Fibroblast of lung (primary cell): Measurements from ENCODE around the gene DNAH9. TPM values are rescaled to one million over a fixed set of nuclear protein-coding genes. Genes with fewer than 3 reads are reported as not detected.

Experiments used
- DNase-seq, 2 donors: peaks; one replicate each; pipeline versions ENCODE4 v3.0.0 to v3.0.0-alpha.2; 2010; ENCODE audit warnings: low read depth in 2 of 2
- H2AFZ ChIP-seq: 2 replicates; pipeline ENCODE4 v1.5.1; 2012; ENCODE audit warnings: low read length, control low read depth, inconsistent platforms
- H3K27ac ChIP-seq: 2 replicates; pipeline ENCODE4 v1.5.1; 2011; ENCODE audit warnings: low read length, control low read depth; ENCODE audit not compliant: insufficient read depth
- H3K27me3 ChIP-seq: 2 replicates; pipeline ENCODE4 v1.5.1; 2011; ENCODE audit warnings: mild to moderate bottlenecking, low read length; ENCODE audit not compliant: control insufficient read depth, insufficient read depth
- H3K36me3 ChIP-seq: 2 replicates; pipeline ENCODE4 v1.5.1; 2011; ENCODE audit warnings: low read length; ENCODE audit not compliant: control insufficient read depth, insufficient read depth
- H3K4me1 ChIP-seq: 2 replicates; pipeline ENCODE4 v1.5.1; 2011; ENCODE audit warnings: low read length; ENCODE audit not compliant: control insufficient read depth, insufficient read depth; ENCODE audit errors: extremely low read depth
- H3K4me2 ChIP-seq: 2 replicates; pipeline ENCODE4 v1.5.1; 2011; ENCODE audit warnings: low read length, control low read depth; ENCODE audit not compliant: insufficient read depth; ENCODE audit errors: extremely low read depth
- H3K4me3 ChIP-seq, 4 experiments: fragments of 200-600 bp in 1 of 4; sonication (generic) in 1 of 4; replicated peaks in 1 of 4; 2 replicates each; pipeline ENCODE4 v1.5.1; 2011 to 2016; ENCODE audit warnings: low read length in 4 of 4, low read depth in 3 of 4, mild to moderate bottlenecking in 3 of 4, control low read depth in 2 of 4, inconsistent platforms in 1 of 4, mixed read lengths in 1 of 4; ENCODE audit not compliant: insufficient read depth in 1 of 4; ENCODE audit errors: control extremely low read depth in 1 of 4
- H3K79me2 ChIP-seq: 2 replicates; pipeline ENCODE4 v1.5.1; 2012; ENCODE audit warnings: mild to moderate bottlenecking, low read length, inconsistent platforms; ENCODE audit not compliant: control insufficient read depth, insufficient read depth
- H3K9ac ChIP-seq: 2 replicates; pipeline ENCODE4 v1.5.1; 2011; ENCODE audit warnings: mild to moderate bottlenecking, low read length, control low read depth; ENCODE audit not compliant: insufficient read depth
- H3K9me3 ChIP-seq: 2 replicates; pipeline ENCODE4 v1.5.1; 2012; ENCODE audit warnings: low read depth, low read length; ENCODE audit not compliant: control insufficient read depth, insufficient read depth
- H4K20me1 ChIP-seq: 2 replicates; pipeline ENCODE4 v1.5.1; 2011; ENCODE audit warnings: low read length; ENCODE audit not compliant: control insufficient read depth, insufficient read depth; ENCODE audit errors: extremely low read depth
- CTCF ChIP-seq, 2 donors: IDR thresholded peaks in 1 of 2; conservative IDR thresholded peaks in 1 of 2; 1 replicate in 1 of 2; 2 replicates in 1 of 2; pipeline ENCODE4 v1.5.1; 2011 to 2012; ENCODE audit warnings: low read length in 2 of 2, control low read depth in 1 of 2, inconsistent platforms in 1 of 2, low read depth in 1 of 2, mild to moderate bottlenecking in 1 of 2
- EZH2 ChIP-seq: IDR thresholded peaks from 2 replicates; pipeline ENCODE4 v1.5.1; 2012; ENCODE audit warnings: low read length, control low read depth, mild to moderate bottlenecking; ENCODE audit errors: missing control alignments
- polyA plus RNA-seq, 2 donors: library from polyadenylated mRNA; depleted of rRNA in 1 of 2; stranded (reverse) in 1 of 2; unstranded in 1 of 2; fragments of >200 nt; gene quantifications; 2 replicates each; pipeline ENCODE4 v1.2.1, GENCODE V29; 2011 to 2012; ENCODE audit warnings: missing spikeins in 1 of 2
- total RNA-seq: library from RNA; depleted of rRNA; stranded (reverse); fragments of >200 nt; gene quantifications from 2 replicates; pipeline ENCODE4 v1.2.1, GENCODE V29; 2014

The DNAH9 gene
- total and polyA plus RNA-seq, 2 donors (not counting 1 experiment from before 2014, with no cell fraction given): not detected

DNA sequence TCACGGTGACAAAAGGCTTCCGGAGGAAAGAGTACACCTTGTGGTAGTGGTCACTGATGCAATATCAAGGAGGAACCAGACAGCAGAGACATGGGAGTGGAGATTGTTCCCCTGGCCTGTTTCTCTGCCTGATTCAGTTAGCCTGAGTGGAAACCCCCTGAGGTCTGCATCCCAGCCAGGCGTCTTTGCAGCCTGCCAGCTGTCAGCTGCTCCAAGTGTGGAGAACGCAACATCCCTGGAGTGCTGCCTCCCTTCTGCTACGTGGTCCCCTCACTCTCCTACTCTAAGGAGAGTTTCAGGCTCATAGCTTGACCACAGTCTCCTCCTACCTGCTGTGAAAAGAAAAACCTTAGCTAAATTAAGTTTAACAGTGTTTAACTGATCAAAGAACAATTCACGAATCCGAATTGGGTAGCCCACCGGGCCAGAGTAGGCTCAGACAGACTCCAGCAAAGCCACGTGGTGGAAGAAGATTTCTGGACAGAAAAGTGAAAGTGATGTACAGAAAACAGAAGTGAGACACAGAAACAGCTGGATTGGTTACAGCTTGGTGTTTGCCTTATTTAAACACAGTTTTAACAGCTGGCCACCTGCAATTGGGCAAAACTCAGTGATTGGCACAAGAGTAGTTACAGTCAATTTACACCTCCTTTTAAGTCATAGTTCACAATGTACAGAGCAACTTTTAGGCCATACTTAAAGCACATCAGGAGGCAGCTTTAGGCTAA lies 188.6 kb downstream of the DNAH9 start:
- DNase-seq: no peak
- no peaks in the 10 kb centered on the region for H3K79me2 ChIP-seq
- no peak for TF ChIP-seq EZH2
- no peak for TF ChIP-seq CTCF (conservative IDR thresholded peaks at IDR 0.05 in 1 of 2, IDR thresholded peaks at IDR 0.05 in 1 of 2; ENCODE audit: low read depth in 1 of 2, low read length in 2 of 2)
- no peak overlapping the region for H3K4me2 ChIP-seq
- no peaks in the 10 kb centered on the region for H3K27me3 ChIP-seq
- no peak overlapping the region for H3K27ac ChIP-seq
- no peaks in the 10 kb centered on the region for H4K20me1 ChIP-seq
- H3K36me3 ChIP-seq: no peaks in the 10 kb centered on the region
- H3K4me1 ChIP-seq: no peaks in the 10 kb centered on the region
- H3K4me3 ChIP-seq: no peak overlapping the region
- no peak overlapping the region for H2AFZ ChIP-seq
- H3K9me3 ChIP-seq: no peaks in the 10 kb centered on the region
- no peak overlapping the region for H3K9ac ChIP-seq

DNA sequence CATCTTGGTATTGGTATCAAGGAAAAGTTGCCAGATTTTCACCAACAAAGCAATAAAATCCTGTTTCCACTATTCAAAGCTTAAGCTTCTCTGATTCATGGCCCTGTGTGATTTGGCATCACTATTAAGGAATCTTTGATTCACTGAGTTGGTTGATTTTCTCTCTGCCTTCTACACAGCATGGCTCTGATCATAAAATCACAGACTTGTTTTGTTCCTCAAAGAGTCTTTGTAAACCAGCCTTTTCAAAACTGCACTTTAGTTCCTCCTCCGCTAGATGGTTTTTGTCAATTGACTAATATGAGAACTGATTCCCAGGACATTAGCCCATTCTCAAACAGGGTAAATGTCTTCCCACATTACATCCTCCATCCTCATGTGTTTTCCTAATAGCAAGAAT lies 197.6 kb downstream of the DNAH9 start:
- Histone ChIP-seq H3K36me3 (no peaks in the 10 kb centered on the region), H2AFZ (no peak overlapping the region), H3K4me2 (no peak overlapping the region), H4K20me1 (no peaks in the 10 kb centered on the region), H3K9me3 (no peaks in the 10 kb centered on the region), H3K4me3 (no peak overlapping the region), H3K79me2 (no peaks in the 10 kb centered on the region), H3K9ac (no peak overlapping the region), H3K27me3 (no peaks in the 10 kb centered on the region), H3K27ac (no peak overlapping the region), H3K4me1 (no peaks in the 10 kb centered on the region)
- no peak for DNase-seq
- TF ChIP-seq EZH2 (no peak), CTCF (conservative IDR thresholded peaks at IDR 0.05 in 1 of 2, IDR thresholded peaks at IDR 0.05 in 1 of 2; ENCODE audit: low read depth in 1 of 2, low read length in 2 of 2) (no peak)

DNA sequence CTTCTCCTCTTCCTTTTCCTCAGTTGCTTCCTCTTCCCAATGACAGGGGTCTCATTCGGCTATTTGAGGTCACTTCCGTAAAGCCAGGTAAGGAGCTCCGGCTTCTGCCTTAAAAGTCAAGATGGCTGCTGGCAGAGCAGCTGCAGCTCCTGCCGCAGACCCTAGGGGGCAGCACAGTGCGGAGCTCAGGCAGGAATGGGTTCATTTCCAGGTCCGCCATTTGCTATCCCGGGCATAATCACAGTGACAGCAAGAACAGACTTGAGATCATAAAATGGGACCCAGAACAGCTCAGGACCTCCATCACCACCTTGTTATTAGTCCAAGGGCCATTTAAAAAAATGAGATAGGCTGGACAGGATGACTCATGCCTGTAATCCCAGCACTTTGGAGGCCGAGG lies 199.5 kb downstream of the DNAH9 start:
- TF ChIP-seq EZH2 (no peak), CTCF (conservative IDR thresholded peaks at IDR 0.05 in 1 of 2, IDR thresholded peaks at IDR 0.05 in 1 of 2; ENCODE audit: low read depth in 1 of 2, low read length in 2 of 2) (no peak)
- no peak for DNase-seq
- Histone ChIP-seq H3K9ac (no peak overlapping the region), H3K79me2 (no peaks in the 10 kb centered on the region), H4K20me1 (no peaks in the 10 kb centered on the region), H3K4me2 (no peak overlapping the region), H3K36me3 (no peaks in the 10 kb centered on the region), H3K9me3 (no peaks in the 10 kb centered on the region), H3K4me3 (no peak overlapping the region), H3K27me3 (no peaks in the 10 kb centered on the region), H3K27ac (no peak overlapping the region), H3K4me1 (no peaks in the 10 kb centered on the region), H2AFZ (no peak overlapping the region)
